HG02981 (cell line): ENCODE results near the gene TMEM63A.

Experiments
- ATAC-seq: cut with Tn5 transposase; IDR thresholded peaks from one replicate; pipeline ENCODE4 v1.9.1; 2021; ENCODE audit warnings: mild to moderate bottlenecking, moderate library complexity; ENCODE audit not compliant: unreplicated experiment

TMEM63A gene

DNA sequence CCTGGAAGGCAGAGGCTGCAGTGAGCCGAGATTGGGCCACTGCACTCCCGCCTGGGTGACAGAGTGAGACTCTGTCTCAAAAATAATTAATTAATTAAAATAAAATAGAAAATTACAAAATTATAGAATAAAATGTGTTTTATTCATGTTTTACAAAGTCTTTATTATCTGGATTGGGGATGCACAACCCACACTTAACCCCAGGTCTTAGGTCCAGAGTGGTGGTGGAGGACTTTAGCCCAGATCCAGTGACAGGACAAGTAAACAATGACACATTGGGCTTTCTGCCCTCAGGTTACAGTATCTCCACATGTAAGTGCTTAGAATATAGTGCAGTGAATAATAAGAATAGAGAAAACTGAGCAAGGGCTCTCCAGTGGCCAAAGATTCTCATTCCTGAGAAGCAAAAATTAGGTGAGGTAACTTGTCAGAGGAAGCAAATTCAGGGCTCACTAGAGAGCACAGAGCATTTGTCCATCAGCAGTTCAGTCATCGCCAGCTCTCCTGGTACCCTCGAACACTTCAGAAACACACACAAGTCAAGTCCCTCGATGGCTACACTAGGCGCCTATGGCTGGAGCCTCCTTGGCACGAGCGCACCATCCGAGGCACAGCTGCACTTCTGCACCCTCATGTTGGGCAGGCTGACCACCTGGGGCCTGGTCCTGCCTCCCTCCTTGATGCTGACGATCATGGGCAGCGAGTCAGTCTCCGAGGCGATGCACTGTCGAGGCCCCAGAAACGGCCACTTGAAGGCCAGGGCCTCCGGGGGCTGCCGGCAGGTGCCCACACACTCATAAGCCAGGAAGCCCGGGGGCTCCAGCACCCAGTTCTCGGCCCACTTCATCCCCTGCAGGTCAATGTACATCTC is 4.2 kb upstream of the TMEM63A start:
- no peak for ATAC-seq

DNA sequence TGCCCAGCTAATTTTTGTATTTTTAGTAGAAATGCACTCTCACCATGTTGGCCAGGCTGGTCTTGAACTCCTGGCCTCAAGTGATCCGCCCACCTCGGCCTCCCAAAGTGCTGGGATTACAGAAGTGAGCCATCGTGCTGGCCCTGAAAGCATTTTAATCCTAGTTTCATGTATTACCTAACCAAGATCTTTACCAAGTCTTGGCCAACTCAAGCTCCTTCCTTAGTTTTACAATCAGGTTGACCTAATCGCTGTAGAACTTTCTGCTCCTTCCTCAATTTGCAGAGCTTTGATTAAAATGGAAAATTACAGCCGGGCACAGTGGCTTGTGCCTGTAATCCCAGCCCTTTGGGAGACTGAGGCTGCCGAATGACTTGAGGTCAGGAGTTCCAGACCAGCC is 3.2 kb upstream of the TMEM63A start:
- no peak for ATAC-seq

DNA sequence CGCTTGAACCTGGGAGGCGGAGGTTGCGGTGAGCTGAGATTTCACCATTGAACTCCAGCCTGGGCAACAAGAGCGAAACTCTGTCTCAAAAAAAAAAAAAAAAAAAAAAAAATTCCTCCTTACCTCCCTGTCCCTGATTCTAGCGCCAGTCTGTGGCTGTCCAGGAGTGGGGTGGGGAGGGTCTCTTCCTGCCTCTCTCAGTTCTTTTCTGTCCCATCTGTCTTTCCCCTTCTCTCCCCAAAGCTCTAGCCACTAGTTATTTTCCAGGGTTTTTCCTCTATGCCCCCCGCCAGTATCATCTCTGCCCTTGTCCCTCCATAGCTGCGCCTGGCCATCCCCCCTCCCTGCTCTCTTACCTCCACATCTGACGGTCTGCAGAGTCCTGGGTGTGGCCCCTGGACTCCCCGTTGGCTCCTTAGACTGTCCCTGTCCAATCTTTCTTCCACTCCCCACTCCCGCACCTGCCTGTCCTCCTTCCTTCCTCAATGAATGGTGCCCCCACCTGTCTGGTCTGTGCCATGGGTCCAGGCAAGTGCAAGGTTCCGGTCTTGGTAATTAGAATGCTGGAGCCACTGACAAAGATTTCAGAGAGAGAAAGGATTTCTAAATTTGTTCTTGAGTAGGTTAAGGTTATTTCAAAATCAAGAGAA is 1.6 kb upstream of the TMEM63A start:
- ATAC-seq = no peak

DNA sequence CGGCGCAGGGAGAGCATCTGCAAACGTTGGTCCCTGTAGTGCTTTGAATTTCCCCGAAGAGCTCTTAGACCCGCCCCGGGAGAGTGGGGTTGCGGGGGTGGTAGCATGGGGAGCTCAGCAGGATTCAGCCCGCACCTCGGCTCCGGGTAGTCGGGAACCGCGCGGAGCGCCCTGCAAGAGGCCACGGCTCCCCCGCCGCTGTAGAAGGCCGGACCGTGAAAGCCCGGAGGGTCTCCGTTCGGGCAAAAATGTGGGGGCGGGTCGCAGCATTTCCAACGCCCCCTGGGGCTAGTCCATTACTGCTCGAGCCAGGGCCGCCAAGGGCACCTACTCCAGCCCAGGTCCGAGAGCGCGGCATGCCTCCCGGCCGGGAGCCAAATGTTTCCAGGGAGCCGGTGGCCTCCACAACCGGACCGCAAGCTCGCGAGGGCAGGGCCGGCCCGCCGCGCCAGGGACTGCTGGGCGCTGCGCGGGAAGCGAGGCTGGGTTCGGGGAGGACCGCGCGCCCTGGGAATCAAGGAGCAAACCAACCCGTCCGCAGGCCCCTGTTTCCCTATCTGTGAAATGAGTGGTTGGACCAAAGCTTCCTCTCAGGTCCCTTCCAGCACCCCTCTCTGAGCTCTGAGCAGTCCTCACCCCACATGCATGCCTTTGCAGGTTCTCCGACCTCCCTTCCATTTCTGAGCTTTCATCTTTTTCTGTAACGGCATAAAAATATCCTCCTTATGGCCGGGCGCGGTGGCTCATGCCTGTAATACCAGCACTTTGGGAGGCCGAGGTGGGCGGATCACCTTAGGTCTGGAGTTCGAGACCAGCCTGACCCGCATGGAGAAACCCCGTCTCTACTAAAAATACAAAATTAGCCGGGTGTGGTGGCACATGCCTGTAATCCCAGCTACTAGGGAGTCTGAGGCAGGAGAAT is 775 bp upstream of the TMEM63A start:
- ATAC-seq = peak; percentile 25

DNA sequence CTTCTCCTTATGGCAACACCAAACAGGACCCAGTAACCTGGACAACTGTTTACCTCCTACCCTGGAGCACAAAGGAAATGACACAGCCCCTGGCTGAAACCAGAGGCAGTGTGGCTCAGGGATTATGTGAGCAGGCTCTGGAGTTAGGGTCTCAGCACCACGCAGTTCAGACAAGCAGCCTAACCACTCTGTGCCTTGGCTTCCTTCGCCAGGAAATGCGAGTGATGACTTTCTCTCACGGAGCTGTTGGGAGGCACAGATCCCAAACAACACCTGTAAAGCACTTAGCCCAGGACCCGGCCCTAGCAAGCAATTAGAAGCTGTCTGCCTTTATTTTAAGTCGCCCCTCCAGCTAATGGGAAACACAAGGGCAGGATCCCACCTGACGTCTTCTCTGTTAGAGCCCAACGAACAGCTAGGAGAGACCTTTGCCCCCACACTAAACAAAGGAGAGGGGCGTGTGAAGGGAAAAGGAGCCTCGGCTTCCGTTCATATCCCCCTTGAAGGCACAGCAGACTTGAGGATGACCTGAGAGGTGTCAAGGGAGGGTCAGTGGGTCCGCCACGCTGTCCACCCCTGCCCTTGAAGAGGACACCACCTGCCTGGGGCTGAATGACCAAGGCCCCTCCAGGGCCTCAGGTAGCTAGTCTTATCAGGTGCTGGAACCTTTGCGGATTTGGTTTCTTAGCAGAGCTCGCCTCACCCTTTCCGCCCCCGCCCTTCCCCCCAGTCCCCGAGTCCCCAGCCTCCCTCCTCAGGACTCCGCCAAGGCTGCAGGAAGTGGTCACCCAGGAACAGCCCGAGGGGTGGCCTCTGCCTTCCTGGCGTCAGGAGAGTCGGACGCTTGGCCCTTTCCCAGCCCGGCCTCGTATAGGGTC is 860 bp downstream of the TMEM63A start:
- no peak for ATAC-seq

DNA sequence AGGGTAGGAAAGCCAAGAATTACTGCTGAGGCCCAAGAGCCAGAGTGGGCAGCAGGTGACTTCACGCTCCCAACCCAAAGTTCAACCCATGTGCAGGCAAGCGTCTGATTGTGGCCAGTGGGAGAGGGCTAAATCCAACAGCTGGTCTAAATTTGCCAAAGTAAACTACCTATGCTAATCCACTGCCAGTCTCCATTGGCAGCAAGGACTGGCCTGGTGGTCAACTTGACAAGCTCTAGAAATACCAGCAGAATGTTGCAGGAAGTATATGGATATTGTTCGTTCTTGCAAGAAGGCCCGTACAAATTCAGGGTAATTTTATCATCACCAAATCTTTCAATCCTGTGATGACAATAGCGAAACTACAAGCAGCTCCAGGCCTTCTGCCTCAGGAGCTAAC is 1.5 kb downstream of the TMEM63A start:
- no peak for ATAC-seq

DNA sequence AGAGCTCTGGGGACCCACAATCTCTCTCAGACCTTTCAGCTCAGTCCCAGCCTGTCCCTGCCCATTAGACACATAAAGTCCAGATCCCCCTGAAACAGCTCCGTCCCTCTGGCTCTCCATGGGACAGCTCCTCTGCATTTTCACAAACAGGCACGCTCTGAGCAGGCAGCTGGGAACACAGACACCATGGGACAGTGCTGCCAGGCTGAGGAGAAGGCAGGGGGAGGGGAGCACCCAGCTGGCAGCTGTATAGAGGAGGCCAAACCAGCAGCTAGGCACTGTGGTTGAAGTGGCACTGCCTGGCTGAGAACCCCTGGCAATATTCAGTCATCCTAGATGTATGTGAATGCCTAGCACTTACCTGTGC is 2.0 kb downstream of the TMEM63A start:
- no peak for ATAC-seq

DNA sequence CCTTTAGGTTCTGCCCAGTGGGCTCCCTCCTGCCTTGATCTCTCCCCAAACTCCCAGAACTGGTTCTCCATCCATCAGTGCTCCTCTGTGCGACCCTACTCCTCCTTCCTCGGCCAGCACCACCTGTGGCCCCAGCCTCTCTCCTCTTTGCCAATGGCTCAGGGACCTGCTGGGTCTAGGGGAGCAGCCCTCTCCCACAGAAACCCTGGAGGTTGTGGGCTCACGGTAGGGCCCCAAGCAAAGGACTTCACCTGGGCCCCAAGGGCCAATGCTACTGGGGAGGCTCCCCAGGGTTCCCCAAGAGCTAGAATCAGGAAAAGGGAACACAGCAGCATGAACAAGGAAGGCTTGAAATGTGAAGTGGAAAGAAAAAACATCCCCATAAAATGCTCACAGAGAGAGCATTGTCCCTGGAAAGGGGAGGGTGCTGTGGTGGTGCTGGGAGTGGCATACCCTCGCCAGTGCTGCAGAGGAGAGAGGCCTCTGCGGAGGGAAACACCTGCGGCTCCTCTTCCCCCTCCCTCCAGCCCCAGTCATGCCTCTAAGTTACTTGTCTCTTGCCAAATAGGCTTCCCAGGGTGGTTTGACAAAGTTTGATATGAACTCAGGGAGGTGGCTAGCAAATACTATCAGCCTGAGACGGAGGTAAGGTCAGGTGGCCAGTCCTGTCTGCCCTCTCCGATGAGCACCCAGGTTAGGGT is 2.5 kb downstream of the TMEM63A start:
- no peak for ATAC-seq

DNA sequence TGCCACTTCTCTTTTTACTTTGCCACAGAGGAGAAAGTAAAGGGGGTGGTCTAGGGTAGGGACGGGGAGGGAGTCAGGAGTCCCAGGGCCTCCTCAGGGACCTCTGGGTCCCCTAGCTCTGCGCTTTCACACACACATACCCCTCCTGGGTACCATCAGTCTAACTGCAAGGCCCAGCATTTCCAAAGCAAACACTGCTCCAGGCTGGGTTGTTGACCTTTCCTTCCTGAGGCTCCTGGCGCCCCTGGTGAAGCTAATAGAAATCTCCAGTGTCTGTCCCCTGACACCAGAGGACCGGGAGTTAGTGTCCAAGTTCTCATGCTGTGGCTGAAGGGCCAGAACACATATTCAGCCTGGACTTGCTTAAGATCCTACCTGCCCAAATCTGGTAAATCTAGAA is 3.9 kb downstream of the TMEM63A start:
- ATAC-seq = no peak

DNA sequence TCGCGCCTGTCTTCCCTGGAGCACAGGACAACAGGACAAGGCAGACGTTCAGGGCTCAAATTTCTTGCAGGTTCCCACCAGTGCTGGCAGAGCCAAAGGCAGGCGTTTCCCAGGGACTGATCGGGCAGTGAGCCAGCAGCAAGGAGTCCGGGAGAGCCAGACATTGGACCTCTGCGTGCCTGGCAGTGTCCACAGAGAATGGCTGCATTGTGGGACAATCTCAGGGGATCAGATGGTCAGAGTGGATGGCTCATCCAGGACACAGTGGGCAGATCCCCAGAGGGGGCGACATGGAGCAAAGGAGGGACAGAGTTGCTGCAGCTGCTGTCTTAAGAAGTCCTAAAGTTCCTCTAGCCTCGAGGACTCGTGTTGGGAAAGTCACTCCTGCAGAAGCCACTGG is 4.6 kb downstream of the TMEM63A start:
- ATAC-seq = no peak

DNA sequence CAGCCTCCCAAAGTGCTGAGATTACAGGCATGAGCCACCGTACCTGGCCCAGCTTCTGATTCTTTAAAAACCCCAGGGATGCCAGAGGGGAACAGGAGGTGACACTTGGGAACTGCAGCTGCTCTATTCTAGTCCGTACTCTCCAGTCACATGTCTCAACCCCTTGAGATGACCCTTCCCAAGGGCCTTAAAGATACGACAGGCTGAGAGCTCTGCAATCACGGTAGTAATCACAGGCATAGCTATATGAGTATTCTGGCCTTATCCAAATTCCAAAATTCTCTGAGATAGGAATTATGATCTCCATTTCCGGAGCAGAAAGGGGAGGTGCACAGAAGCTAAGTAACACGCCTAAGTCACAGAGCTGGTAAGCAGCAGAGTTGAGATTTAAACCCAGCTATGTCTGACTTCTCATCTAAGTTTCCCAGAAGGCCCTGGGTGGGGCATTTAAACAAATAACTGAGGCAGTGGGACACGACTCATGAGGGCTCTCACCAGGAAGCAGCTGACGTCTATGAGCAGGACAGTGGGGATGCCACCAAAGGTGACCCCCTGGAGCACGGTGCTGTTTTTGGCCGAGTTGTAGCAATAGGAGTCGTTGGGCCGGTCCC is 5.2 kb downstream of the TMEM63A start:
- ATAC-seq = no peak

DNA sequence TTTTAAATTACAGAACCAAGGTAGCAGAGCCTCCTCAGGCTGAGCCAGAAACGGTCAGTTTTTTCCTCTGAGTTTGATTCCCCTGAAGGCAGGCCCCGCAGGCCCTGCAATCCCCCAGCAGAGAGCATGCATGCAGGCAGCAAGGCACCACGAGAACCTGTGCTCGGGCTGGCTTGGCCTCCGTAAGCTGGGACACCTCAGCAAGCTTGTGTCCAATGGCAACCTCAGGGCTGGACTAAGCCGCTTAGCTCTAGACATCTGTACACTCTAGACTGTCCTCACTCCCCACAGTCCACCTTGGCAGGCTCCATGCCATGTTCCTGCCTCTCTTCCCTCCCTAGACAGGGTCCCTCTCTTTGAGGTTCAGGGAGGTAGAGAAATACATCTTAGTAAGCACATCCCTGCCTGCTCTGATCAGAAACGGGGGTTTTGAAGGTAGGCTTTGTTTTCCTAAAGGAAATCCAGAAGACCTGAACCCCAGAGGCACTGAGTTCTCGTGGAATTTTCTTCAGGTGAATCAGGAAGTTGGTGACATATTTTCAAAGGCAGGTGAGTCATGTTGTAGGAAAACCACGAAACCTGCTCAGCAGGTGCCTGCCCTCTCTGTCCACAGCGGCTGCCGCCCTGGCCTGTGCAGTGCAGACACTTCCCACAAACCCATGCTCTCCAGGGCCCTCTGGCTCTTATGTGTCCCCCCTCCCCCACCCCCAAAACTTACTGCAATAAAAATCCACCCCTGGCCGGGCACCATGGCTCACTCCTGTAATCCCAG is 7.0 kb downstream of the TMEM63A start:
- no peak for ATAC-seq

DNA sequence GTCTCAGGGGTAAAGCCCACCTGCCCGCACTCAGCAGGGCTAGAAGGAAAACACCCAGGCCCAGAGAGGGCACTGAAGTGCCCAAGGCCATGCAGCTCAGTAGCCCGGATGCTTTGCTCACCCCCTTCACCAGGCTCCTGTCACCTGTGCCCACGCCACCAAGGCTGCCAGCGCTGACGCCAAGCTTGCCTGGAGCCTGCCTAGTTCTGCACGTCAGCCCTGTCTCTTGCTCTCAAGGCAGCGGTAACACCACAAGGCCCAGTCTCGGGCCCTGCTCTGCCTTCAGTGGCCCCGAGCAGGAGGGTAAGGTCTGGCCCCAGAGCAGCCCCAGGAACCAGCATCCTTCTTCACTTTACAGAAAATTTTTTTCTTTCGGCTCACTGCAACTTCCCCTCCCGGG is 7.7 kb downstream of the TMEM63A start:
- no peak for ATAC-seq

DNA sequence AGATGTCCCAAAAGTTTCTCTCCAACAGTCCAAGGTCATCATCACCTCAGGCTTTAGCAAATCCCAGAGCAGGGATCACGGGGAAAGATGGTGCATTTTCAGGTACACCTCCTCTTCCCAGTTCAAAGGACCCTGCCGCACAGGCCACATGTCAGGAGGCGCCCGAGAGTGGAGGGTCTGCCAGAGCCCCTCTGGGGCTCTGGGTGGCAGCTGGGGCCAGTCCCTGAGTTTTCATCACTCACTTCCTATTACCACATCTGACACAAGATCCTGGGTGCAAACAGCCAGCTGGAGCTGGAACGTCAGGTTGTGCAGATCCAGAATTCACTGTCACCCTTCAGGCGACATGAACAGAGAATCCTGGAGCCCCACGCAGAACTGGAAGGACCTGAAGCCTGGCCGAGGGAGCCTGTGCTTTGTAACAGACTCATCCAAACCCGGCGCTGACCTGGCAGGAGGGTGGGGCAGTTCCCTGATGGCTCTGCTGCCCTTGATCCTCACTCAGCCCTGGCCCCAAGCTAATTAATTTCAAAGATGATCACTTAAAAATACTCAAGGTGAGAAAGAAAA is 8.8 kb downstream of the TMEM63A start:
- ATAC-seq = no peak

DNA sequence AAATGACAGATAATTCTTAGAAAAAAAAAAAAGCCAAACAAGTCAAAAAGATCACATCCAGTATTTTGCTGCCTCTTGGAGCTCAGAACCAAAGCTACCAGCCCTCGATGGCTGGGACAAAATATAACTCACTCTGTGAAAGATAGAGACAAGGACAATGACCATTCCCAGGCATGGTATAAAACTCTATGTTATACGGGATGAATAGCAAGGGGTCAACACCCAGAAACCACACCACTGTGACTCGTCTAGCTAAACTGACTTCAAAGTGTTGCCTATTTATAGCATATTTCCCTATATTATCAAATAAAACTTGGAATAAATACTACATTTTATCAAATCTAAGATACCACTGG is 10.1 kb downstream of the TMEM63A start:
- no peak for ATAC-seq

DNA sequence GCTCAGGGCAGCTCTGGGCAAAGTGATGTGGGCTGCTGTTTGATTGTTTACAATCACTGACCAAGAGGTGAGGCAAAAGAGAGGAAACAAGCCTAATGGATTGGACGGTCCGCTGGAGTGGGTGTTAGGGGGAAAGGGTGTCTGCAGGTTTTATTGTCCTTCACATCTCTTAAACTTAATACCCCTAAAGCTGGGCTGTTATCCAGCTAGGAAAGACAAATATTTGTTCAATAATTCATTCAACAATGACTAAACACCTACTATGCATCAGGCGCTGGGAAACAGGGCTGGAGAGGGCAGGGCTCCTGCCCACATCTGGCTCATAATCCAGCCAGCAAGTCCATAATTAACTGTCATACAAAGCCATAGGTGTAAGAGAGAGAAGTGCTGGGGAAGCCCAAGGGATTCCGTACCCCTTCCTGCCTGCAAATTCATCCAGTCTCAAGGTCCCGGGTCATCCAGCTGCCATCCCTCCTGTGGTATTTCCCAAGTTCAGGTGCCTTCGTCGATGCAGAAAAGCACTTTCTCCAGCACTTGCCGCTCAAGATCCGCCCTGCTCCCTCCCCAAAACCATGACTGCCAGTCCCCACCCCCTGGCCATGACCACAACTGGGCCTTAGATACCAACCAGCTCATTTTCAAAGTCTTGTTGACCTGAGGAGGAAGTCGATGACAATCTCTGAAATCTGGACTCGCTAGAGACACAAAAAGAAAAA is 10.7 kb downstream of the TMEM63A start:
- ATAC-seq = no peak

DNA sequence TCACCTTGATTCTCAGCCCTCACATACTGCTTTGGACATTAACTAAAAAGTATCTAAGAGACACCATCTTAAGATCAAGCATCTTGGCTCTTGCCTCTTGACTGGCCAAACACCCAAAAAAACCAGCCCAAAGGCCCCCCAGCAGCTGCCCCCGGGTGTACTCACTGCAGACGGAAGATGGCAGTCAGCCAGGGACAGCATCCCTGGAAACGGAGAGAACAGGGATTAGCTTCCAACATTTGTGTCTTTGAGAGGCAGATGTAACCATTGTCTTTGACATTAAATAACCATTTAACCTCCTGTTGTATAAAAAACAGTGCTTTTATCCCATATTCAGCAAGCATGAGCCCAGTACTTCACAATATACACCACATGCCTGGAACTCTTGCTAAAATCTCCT is 11.3 kb downstream of the TMEM63A start:
- no peak for ATAC-seq
